Liver (tissue), 9 donors: Measurements from ENCODE around the gene ENAM. TPM values are rescaled to one million over a fixed set of nuclear protein-coding genes. Genes with fewer than 3 reads are reported as not detected.

Experiments used
- DNase-seq: peaks from one replicate; pipeline ENCODE4 v3.0.0-alpha.2; 2017; ENCODE audit warnings: low spot score
- H3K27ac ChIP-seq, 2 donors: one replicate each; pipeline ENCODE4 v1.7.0; 2013; ENCODE audit warnings: inconsistent platforms in 2 of 2, low read length in 2 of 2, control low read depth in 1 of 2, low read depth in 1 of 2, mild to moderate bottlenecking in 1 of 2
- H3K27me3 ChIP-seq, 4 donors: one replicate each; pipeline versions ENCODE4 v1.6.1 to v1.7.0; 2013; ENCODE audit warnings: low read length in 3 of 4, inconsistent platforms in 1 of 4, mild to moderate bottlenecking in 1 of 4, moderate library complexity in 1 of 4; ENCODE audit not compliant: control insufficient read depth in 4 of 4, insufficient read depth in 4 of 4
- H3K36me3 ChIP-seq, 4 donors: one replicate each; pipeline versions ENCODE4 v1.6.1 to v1.7.0; 2013; ENCODE audit warnings: low read length in 3 of 4, mild to moderate bottlenecking in 3 of 4, low read depth in 1 of 4, moderate library complexity in 1 of 4; ENCODE audit not compliant: control insufficient read depth in 4 of 4, insufficient read depth in 3 of 4
- H3K4me1 ChIP-seq, 4 donors: one replicate each; pipeline versions ENCODE4 v1.6.1 to v1.7.0; 2013; ENCODE audit warnings: low read length in 3 of 4, mild to moderate bottlenecking in 3 of 4, moderate library complexity in 1 of 4; ENCODE audit not compliant: control insufficient read depth in 4 of 4, insufficient read depth in 4 of 4
- H3K4me3 ChIP-seq, 3 donors: one replicate each; pipeline versions ENCODE4 v1.6.1 to v1.7.0; 2013; ENCODE audit warnings: low read length in 3 of 3, control low read depth in 1 of 3, low read depth in 1 of 3, mild to moderate bottlenecking in 1 of 3
- H3K9ac ChIP-seq, 2 donors: one replicate each; pipeline ENCODE4 v1.7.0; 2013; ENCODE audit warnings: low read length in 2 of 2, mild to moderate bottlenecking in 2 of 2, moderate library complexity in 2 of 2, control low read depth in 1 of 2, low read depth in 1 of 2
- H3K9me3 ChIP-seq, 4 donors: one replicate each; pipeline versions ENCODE4 v1.6.1 to v1.7.0; 2013; ENCODE audit warnings: low read length in 3 of 4; ENCODE audit not compliant: control insufficient read depth in 4 of 4
- EGR1 ChIP-seq, 2 donors: IDR thresholded peaks; 2 replicates each; pipeline ENCODE4 v1.6.1; 2016 to 2018; ENCODE audit warnings: antibody characterized with exemption in 2 of 2, low read depth in 2 of 2
- FOXA1 ChIP-seq: IDR thresholded peaks from 2 replicates; pipeline ENCODE4 v1.6.1; 2016; ENCODE audit warnings: antibody characterized with exemption
- FOXA2 ChIP-seq: IDR thresholded peaks from 2 replicates; pipeline ENCODE4 v1.6.1; 2016; ENCODE audit warnings: antibody characterized with exemption
- GABPA ChIP-seq, 2 donors: IDR thresholded peaks in 1 of 2; conservative IDR thresholded peaks in 1 of 2; 2 replicates each; pipeline ENCODE4 v1.6.1; 2016; ENCODE audit warnings: antibody characterized with exemption in 2 of 2, mild to moderate bottlenecking in 1 of 2, moderate library complexity in 1 of 2
- HNF4A ChIP-seq, 2 donors: conservative IDR thresholded peaks; 2 replicates each; pipeline ENCODE4 v1.6.1; 2016; ENCODE audit warnings: antibody characterized with exemption in 2 of 2, mild to moderate bottlenecking in 2 of 2
- JUND ChIP-seq, 2 donors: IDR thresholded peaks; 2 replicates each; pipeline ENCODE4 v1.6.1; 2016; ENCODE audit warnings: antibody characterized with exemption in 2 of 2
- NR2F2 ChIP-seq: IDR thresholded peaks from 2 replicates; pipeline ENCODE4 v1.6.1; 2016; ENCODE audit warnings: antibody characterized with exemption
- RAD21 ChIP-seq, 2 donors: IDR thresholded peaks; 2 replicates each; pipeline ENCODE4 v1.6.1; 2016; ENCODE audit warnings: antibody characterized with exemption in 2 of 2, mild to moderate bottlenecking in 2 of 2
- RXRA ChIP-seq, 2 donors: IDR thresholded peaks; 2 replicates each; pipeline ENCODE4 v1.6.1; 2017 to 2018; ENCODE audit warnings: antibody characterized with exemption in 2 of 2, mild to moderate bottlenecking in 1 of 2
- SP1 ChIP-seq: IDR thresholded peaks from 2 replicates; pipeline ENCODE4 v1.6.1; 2018; ENCODE audit warnings: antibody characterized with exemption, mild to moderate bottlenecking
- YY1 ChIP-seq: IDR thresholded peaks from 2 replicates; pipeline ENCODE4 v1.6.1; 2016; ENCODE audit warnings: antibody characterized with exemption, mild to moderate bottlenecking
- WGBS: extraction: QIAGEN DNeasy Blood & Tissue Kit; methylation state at CpG from one replicate; pipeline ENCODE4 v1.1.7; 2013; 5-methylcytosine and 5-hydroxymethylcytosine counted together
- polyA plus RNA-seq, 2 donors: library from polyadenylated mRNA; stranded (reverse) in 1 of 2; unstranded in 1 of 2; fragments of 200-250 nt in 1 of 2; fragments of >200 nt in 1 of 2; fragmentation: Nextera tagmentation in 1 of 2; extraction: Ambion mirVana in 1 of 2; gene quantifications; one replicate each; pipeline versions ENCODE4 v1.2.1 to v1.2.3, GENCODE V29; 2013 to 2015
- total RNA-seq, 2 donors: library from RNA; depleted of rRNA; stranded (reverse); fragments of >200 nt; gene quantifications; one replicate each; pipeline ENCODE4 v1.2.3, GENCODE V29; 2014
- TF ChIP-seq, protein P1 (sequence below): IDR thresholded peaks from 2 replicates; pipeline ENCODE4 v1.6.1; 2016; ENCODE audit warnings: antibody characterized with exemption
- TF ChIP-seq, protein P2 (sequence below): IDR thresholded peaks from 2 replicates; pipeline ENCODE4 v1.6.1; 2016; ENCODE audit warnings: antibody characterized with exemption, mild to moderate bottlenecking
- TF ChIP-seq, protein P3 (sequence below): fragments of 150-350 bp; IDR thresholded peaks from 2 replicates; pipeline ENCODE4 v1.5.1; 2017; ENCODE audit warnings: improper control_type of control experiment, low read depth, low read length; ENCODE audit not compliant: missing input control
- donor health status: healthy.
- donor health status: healthy.
- donor health status: healthy.
- donor health status: healthy.
- donor health status: healthy.

Gene ENAM
- total and polyA plus RNA-seq, 4 donors, result 0.25 to 0.50 (median 0.28) TPM

DNA sequence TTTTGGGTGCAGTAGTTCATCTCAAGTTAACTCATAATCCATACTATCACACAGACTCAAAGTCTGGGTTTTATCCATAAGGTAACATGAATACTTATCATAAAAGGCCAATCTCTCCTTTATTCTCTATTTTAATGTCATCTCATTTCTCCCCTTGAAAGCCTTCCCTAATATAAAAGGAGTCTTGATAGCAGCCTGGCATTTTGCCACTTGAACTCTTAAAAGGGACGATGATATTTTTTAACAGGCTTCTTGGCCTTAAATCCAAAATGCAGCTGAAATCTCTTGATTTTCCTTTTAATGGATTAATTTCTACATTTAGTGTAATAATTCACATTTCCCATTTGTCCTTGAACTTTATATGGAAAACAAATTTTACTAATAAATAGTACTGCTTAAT, 46.2 kb downstream of the ENAM start (continued):
- TF ChIP-seq SP1 (no peak), RXRA (IDR thresholded peaks at IDR 0.05) (no peak), FOXA1 (no peak)

DNA sequence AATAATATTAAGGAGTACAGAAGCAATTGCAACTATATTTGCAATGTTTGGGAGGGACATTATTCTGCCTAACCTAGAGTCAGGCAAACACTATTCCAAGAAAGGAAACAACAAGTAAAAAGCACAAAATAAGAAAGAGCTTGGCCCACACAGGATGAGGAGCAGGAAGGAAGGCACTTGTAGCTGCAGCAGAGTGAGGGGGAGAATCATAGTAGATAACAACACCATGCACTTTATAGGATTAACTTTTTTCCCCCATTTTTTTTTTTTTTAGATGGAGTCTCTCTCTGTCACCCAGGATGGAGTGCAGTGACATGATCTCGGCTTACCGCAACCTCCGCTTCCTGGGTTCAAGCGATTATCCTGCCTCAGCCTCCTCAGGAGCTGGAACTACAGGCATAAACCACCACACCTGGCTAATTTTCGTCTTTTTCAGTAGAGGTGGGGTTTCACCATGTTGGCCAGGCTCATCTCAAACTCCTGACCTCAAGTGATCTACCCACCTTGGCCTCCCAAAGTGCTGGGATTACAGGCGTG, 48.1 kb downstream of the ENAM start:
- Histone ChIP-seq H3K9me3 (no peaks in the 10 kb centered on the region), H3K27ac (no peak overlapping the region), H3K9ac (no peak overlapping the region), H3K4me1 (peaks cover 0 to 1% (median 0%) of the 10 kb centered on the region in 4 donors), H3K4me3 (no peak overlapping the region), H3K27me3 (no peaks in the 10 kb centered on the region), H3K36me3 (no peaks in the 10 kb centered on the region)
- DNase-seq, result no peak
- 93% methylated on average over 6 of the region's 6 CpGs for WGBS
- no peak for TF ChIP-seq RAD21 (IDR thresholded peaks at IDR 0.05)
- TF ChIP-seq HNF4A (conservative IDR thresholded peaks at IDR 0.05), result no peak
- no peak for TF ChIP-seq YY1

DNA sequence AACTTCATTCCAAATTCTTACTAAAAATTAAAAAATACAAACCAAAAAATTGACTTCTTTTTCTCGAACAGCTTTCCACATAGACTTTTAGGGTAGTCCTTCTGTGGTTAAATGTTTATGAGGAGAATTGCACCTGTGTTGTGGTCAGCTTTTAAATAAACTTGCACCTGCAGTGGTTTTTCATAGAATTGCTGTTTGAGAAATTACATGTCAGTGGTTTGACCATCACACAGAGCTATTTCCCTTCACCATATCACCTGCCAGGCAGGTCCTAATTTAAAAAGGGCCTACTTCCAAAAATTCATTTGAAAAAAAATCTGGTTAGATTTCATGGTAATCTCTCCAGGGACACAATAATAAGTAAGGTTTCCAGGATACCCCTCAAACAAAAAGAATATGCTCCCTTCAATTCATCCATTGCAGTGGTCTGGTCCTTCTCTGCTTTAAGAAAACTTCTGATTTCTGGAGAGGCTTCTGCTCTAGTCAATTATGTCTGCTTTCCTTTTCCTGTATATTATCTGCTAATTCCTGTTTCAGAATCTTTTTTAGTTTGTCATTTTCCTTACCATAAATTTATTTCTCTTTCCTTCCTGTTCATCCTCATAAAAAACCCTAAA, 49.9 kb downstream of the ENAM start:
- Histone ChIP-seq H3K4me3 (no peak overlapping the region), H3K9ac (no peak overlapping the region), H3K27me3 (no peaks in the 10 kb centered on the region), H3K36me3 (no peaks in the 10 kb centered on the region), H3K27ac (no peak overlapping the region), H3K9me3 (no peaks in the 10 kb centered on the region), H3K4me1 (no peaks in the 10 kb centered on the region)
- 88% methylated on average over 1 of the region's 1 CpG for WGBS
- no peak for DNase-seq
- TF ChIP-seq, protein P1, sequence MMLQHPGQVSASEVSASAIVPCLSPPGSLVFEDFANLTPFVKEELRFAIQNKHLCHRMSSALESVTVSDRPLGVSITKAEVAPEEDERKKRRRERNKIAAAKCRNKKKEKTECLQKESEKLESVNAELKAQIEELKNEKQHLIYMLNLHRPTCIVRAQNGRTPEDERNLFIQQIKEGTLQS, result no peak
- TF ChIP-seq YY1, result no peak
- no peak for TF ChIP-seq GABPA (IDR thresholded peaks at IDR 0.05 in 1 of 2, conservative IDR thresholded peaks at IDR 0.05 in 1 of 2)
- TF ChIP-seq JUND (IDR thresholded peaks at IDR 0.05), result no peak
- TF ChIP-seq EGR1 (IDR thresholded peaks at IDR 0.05; ENCODE audit: low read depth in 2 of 2), result no peak
- no peak for TF ChIP-seq NR2F2
- TF ChIP-seq, protein P2, sequence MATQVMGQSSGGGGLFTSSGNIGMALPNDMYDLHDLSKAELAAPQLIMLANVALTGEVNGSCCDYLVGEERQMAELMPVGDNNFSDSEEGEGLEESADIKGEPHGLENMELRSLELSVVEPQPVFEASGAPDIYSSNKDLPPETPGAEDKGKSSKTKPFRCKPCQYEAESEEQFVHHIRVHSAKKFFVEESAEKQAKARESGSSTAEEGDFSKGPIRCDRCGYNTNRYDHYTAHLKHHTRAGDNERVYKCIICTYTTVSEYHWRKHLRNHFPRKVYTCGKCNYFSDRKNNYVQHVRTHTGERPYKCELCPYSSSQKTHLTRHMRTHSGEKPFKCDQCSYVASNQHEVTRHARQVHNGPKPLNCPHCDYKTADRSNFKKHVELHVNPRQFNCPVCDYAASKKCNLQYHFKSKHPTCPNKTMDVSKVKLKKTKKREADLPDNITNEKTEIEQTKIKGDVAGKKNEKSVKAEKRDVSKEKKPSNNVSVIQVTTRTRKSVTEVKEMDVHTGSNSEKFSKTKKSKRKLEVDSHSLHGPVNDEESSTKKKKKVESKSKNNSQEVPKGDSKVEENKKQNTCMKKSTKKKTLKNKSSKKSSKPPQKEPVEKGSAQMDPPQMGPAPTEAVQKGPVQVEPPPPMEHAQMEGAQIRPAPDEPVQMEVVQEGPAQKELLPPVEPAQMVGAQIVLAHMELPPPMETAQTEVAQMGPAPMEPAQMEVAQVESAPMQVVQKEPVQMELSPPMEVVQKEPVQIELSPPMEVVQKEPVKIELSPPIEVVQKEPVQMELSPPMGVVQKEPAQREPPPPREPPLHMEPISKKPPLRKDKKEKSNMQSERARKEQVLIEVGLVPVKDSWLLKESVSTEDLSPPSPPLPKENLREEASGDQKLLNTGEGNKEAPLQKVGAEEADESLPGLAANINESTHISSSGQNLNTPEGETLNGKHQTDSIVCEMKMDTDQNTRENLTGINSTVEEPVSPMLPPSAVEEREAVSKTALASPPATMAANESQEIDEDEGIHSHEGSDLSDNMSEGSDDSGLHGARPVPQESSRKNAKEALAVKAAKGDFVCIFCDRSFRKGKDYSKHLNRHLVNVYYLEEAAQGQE, result no peak
- no peak for TF ChIP-seq SP1
- TF ChIP-seq, protein P3, sequence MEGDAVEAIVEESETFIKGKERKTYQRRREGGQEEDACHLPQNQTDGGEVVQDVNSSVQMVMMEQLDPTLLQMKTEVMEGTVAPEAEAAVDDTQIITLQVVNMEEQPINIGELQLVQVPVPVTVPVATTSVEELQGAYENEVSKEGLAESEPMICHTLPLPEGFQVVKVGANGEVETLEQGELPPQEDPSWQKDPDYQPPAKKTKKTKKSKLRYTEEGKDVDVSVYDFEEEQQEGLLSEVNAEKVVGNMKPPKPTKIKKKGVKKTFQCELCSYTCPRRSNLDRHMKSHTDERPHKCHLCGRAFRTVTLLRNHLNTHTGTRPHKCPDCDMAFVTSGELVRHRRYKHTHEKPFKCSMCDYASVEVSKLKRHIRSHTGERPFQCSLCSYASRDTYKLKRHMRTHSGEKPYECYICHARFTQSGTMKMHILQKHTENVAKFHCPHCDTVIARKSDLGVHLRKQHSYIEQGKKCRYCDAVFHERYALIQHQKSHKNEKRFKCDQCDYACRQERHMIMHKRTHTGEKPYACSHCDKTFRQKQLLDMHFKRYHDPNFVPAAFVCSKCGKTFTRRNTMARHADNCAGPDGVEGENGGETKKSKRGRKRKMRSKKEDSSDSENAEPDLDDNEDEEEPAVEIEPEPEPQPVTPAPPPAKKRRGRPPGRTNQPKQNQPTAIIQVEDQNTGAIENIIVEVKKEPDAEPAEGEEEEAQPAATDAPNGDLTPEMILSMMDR, result no peak
- no peak for TF ChIP-seq FOXA1
- no peak for TF ChIP-seq FOXA2
